ENCODE data around the gene DGLUCY. TPM values are rescaled to one million over a fixed set of nuclear protein-coding genes. Genes with fewer than 3 reads are reported as not detected.

The DGLUCY gene
- total and polyA plus RNA-seq, 2 of the 8 experiments (the other 6 are each of a cell fraction or from before 2014, with no cell fraction given), result 24.9 to 31.8 TPM

DNA sequence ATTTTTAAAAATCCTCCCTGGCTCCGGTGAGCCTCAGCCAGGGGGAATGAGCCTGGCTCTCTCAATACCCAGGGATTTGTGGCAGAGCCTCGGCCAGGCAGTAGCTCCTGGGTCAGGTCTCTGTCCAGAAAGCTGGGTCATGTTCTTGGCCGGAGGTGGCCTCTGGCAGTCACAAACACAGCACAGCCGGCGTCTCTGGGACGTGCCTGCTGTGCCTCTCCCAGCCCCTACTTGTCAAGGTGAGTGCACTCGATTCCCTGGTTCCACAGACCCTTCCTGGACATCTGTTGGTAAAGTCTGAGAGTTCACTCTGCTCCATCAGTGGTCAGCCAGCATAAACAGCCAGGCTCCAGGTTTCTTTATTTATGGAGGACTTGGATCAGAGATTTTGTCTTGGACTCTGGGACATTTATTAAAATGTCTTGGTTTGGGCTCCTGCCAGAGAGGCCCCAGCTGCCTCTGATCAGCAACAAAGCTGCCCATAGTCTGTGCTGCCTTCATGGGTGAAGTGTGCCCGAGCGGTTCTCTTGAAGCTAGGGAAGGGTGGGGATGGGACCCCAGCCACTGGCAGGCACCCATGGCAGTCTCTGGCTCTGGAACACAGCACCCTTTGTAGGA, 56.7 kb downstream of the DGLUCY start:
- no peak overlapping the region for H3K14ac ChIP-seq (ENCODE audit: insufficient read length)
- no peak overlapping the region for H3K4me3 ChIP-seq (ENCODE audit: extremely low read depth in 1 of 4, insufficient read depth in 2 of 4, low read depth in 3 of 4, low read length in 4 of 4)
- no peak overlapping the region for H4K8ac ChIP-seq (ENCODE audit: extremely low read depth, insufficient read depth, low read length)
- no peak overlapping the region for H4K91ac ChIP-seq (replicated peaks; ENCODE audit: insufficient read length, low read length)
- DNase-seq (ENCODE audit: low read depth in 1 of 2, low spot score in 2 of 2), result no peak
- H3K27ac ChIP-seq (ENCODE audit: low read depth, low read length), result no peak overlapping the region
- no peak overlapping the region for H2BK5ac ChIP-seq (ENCODE audit: low read depth, low read length)
- no peaks in the 10 kb centered on the region for H4K20me1 ChIP-seq (replicated peaks in 1 of 2; ENCODE audit: control insufficient read depth in 1 of 2, insufficient read depth in 2 of 2, low read length in 2 of 2)
- no peak overlapping the region for H2BK15ac ChIP-seq (ENCODE audit: low read length)
- no peak overlapping the region for H3K18ac ChIP-seq (ENCODE audit: extremely low read depth, low read length)
- no peak overlapping the region for H2AK5ac ChIP-seq (ENCODE audit: low read depth, low read length)
- CTCF ChIA-PET (ENCODE audit: partially characterized antibody), result interaction anchor here (0.9 to 9.8 kb wide), 9 partner anchors 9 to 385 kb away, joined by 3 to 118 read pairs (median 5); no protein-coding TSS in a partner anchor
- no peaks in the 10 kb centered on the region for H3K27me3 ChIP-seq (replicated peaks in 1 of 4; ENCODE audit: control insufficient read depth in 3 of 4, extremely low read depth in 1 of 4, insufficient read depth in 3 of 4, low read length in 3 of 4)
- no peak overlapping the region for H3K23ac ChIP-seq (ENCODE audit: insufficient read length)
- H2BK120ac ChIP-seq (replicated peaks; ENCODE audit: low read depth, low read length), result no peak overlapping the region
- H2AFZ ChIP-seq (ENCODE audit: low read length), result no peak overlapping the region
- H3K9ac ChIP-seq (replicated peaks in 1 of 4; ENCODE audit: extremely low read depth in 1 of 4, low read depth in 3 of 4, low read length in 3 of 4), result no peak overlapping the region
- no peak overlapping the region for H4K5ac ChIP-seq (ENCODE audit: insufficient read length, low read depth, low read length)
- H3K79me2 ChIP-seq (ENCODE audit: control insufficient read depth in 1 of 2, insufficient read depth in 2 of 2, low read length in 2 of 2), result no peaks in the 10 kb centered on the region
- POLR2A ChIA-PET (ENCODE audit: partially characterized antibody), result interaction anchor here (0.7 to 1.5 kb wide), 4 partner anchors 16 to 272 kb away, joined by 3 to 4 read pairs (median 3); no protein-coding TSS in a partner anchor
- H3K9me3 ChIP-seq (ENCODE audit: insufficient read depth in 2 of 2, low read depth in 1 of 2, low read length in 1 of 2), result no peaks in the 10 kb centered on the region
- H2BK12ac ChIP-seq (ENCODE audit: low read depth, low read length), result no peak overlapping the region
- H3K79me1 ChIP-seq (ENCODE audit: low read depth, low read length), result no peaks in the 10 kb centered on the region; the same call in 1 of the 2 replicates
- FAIRE-seq, result no peak
- 93% methylated on average over 9 of the region's 9 CpGs; no CpG with 5 or more reads in 1 of the 2 experiments for WGBS, 2 experiments (ENCODE audit: extremely low coverage in 1 of 2, insufficient coverage in 1 of 2, insufficient read length in 1 of 2, insufficient replicate concordance in 2 of 2, low coverage in 1 of 2, low lambda C conversion rate in 2 of 2, missing lambda C conversion rate in 1 of 2)
- TF ChIP-seq GABPA (IDR thresholded peaks at IDR 0.05; ENCODE audit: borderline replicate concordance, insufficient read depth, low read length), result no peak
- TF ChIP-seq SP2 (IDR thresholded peaks at IDR 0.05; ENCODE audit: low read length), result no peak
- no peak for TF ChIP-seq CTBP2 (IDR thresholded peaks at IDR 0.05; ENCODE audit: borderline replicate concordance, insufficient read depth, insufficient read length, low read length)
- no peak for TF ChIP-seq CEBPB (IDR thresholded peaks at IDR 0.05; ENCODE audit: low read depth, low read length)
- no peak for TF ChIP-seq CREB1 (IDR thresholded peaks at IDR 0.05)
- TF ChIP-seq BRCA1 (IDR thresholded peaks at IDR 0.05; ENCODE audit: low read depth, low read length), result no peak
- TF ChIP-seq POU5F1 (IDR thresholded peaks at IDR 0.05; ENCODE audit: low read depth, low read length), result no peak
- TF ChIP-seq RAD21 (IDR thresholded peaks at IDR 0.05 in 1 of 2, conservative IDR thresholded peaks at IDR 0.05 in 1 of 2; ENCODE audit: low read depth in 2 of 2, low read length in 2 of 2), result no peak
- no peak for TF ChIP-seq RXRA (IDR thresholded peaks at IDR 0.05; ENCODE audit: insufficient read depth, low read depth, low read length)
- H3K36me3 ChIP-seq (ENCODE audit: control insufficient read depth in 2 of 4, insufficient read depth in 4 of 4, low read length in 3 of 4), result peaks cover 0 to 18% (median 3%) of the 10 kb centered on the region in 4 experiments; a peak in 5 of 8 replicates
- H3K56ac ChIP-seq (replicated peaks; ENCODE audit: insufficient read length, low read depth, low read length), result no peak overlapping the region
- H3K4me2 ChIP-seq (ENCODE audit: insufficient read depth in 1 of 2, low read depth in 2 of 2, low read length in 2 of 2), result no peak overlapping the region
- no peaks in the 10 kb centered on the region for H3K23me2 ChIP-seq (ENCODE audit: low read depth, low read length)
- H2BK20ac ChIP-seq (ENCODE audit: low read length), result no peak overlapping the region
- no peak overlapping the region for H3K4ac ChIP-seq (replicated peaks; ENCODE audit: insufficient read length, low read depth, low read length)
- H3K4me1 ChIP-seq (replicated peaks in 1 of 4; ENCODE audit: control insufficient read depth in 3 of 4, insufficient read depth in 4 of 4, low read length in 3 of 4), result no peaks in the 10 kb centered on the region; a peak in 2 of 7 replicates
